Spleen (tissue), 7 donors: Measurements from ENCODE around the gene TRABD2B.

Experiments
- POLR2A ChIP-seq, 3 donors: fragments of 450-650 bp; IDR thresholded peaks; one replicate each; pipeline ENCODE4 v1.5.1; 2017; ENCODE audit warnings: antibody characterized with exemption in 3 of 3, mild to moderate bottlenecking in 1 of 3
- POLR2AphosphoS5 ChIP-seq, 3 donors: sonication (generic); formaldehyde crosslinking; IDR thresholded peaks; one replicate each; pipeline ENCODE4 v1.5.1; 2017; ENCODE audit warnings: antibody characterized with exemption in 3 of 3
- TF ChIP-seq, protein P1 (sequence below), 11 experiments: fragments of 200-600 bp in 7 of 11; fragments of 450-650 bp in 4 of 11; sonication (generic) in 4 of 11; IDR thresholded peaks in 8 of 11; conservative IDR thresholded peaks in 3 of 11; 1 replicate in 7 of 11; 2 replicates in 4 of 11; pipeline versions ENCODE4 v1.4.0 to v1.8.0; 2016 to 2021; ENCODE audit warnings: antibody characterized with exemption in 11 of 11, inconsistent platforms in 4 of 11, mild to moderate bottlenecking in 1 of 11
- donor health status: DM: no; HTN: no; CAD: no; lungs with moderate emphysema.
- donor health status: DM: no; HTN: no; CAD: no.
- donor health status: DM: no; HTN: no; CAD: no.

DNA sequence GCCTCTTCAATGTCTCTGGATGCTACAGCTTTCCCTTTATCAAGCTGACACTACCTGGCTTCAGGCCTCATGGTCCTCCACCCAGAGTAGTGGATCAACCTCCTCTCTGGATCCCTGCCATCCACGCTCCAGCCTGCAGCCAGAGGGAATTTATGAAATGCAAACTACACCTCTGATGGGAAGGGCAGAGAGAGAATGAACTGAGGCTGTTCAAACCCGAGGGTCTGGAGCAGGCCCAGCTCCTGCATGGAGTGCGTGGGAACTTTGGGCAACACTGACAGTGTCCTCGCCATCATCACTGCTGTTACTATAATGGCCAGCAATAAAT lies 157.8 kb downstream of the TRABD2B start:
- TF ChIP-seq, protein P1, sequence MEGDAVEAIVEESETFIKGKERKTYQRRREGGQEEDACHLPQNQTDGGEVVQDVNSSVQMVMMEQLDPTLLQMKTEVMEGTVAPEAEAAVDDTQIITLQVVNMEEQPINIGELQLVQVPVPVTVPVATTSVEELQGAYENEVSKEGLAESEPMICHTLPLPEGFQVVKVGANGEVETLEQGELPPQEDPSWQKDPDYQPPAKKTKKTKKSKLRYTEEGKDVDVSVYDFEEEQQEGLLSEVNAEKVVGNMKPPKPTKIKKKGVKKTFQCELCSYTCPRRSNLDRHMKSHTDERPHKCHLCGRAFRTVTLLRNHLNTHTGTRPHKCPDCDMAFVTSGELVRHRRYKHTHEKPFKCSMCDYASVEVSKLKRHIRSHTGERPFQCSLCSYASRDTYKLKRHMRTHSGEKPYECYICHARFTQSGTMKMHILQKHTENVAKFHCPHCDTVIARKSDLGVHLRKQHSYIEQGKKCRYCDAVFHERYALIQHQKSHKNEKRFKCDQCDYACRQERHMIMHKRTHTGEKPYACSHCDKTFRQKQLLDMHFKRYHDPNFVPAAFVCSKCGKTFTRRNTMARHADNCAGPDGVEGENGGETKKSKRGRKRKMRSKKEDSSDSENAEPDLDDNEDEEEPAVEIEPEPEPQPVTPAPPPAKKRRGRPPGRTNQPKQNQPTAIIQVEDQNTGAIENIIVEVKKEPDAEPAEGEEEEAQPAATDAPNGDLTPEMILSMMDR (IDR thresholded peaks at IDR 0.05 in 8 of 11, conservative IDR thresholded peaks at IDR 0.05 in 3 of 11) = no peak
- no peak for TF ChIP-seq POLR2A (IDR thresholded peaks at IDR 0.05)
- no peak for TF ChIP-seq POLR2AphosphoS5 (IDR thresholded peaks at IDR 0.05)
